Hepatocyte (in vitro differentiated cells): ENCODE data around the gene NRF1. TPM values are rescaled to one million over a fixed set of nuclear protein-coding genes. Genes with fewer than 3 reads are reported as not detected.

ENCODE experiments used
- DNase-seq: peaks from one replicate; pipeline ENCODE4 v3.0.0-alpha.2; 2016; ENCODE audit warnings: low spot score
- H2AFZ ChIP-seq: fragments of 200-600 bp; sonication (generic); 2 replicates; pipeline ENCODE4 v1.6.0; 2016; ENCODE audit warnings: antibody characterized with exemption, mild to moderate bottlenecking
- H3K27ac ChIP-seq: fragments of 200-600 bp; sonication (generic); 2 replicates; pipeline ENCODE4 v1.5.1; 2016; ENCODE audit warnings: mild to moderate bottlenecking
- H3K27me3 ChIP-seq: fragments of 200-600 bp; sonication (generic); 2 replicates; pipeline ENCODE4 v1.6.1; 2016
- H3K36me3 ChIP-seq: fragments of 200-600 bp; sonication (generic); replicated peaks from 2 replicates; pipeline ENCODE4 v1.5.1; 2016; ENCODE audit warnings: low read depth; ENCODE audit not compliant: insufficient read depth
- H3K4me1 ChIP-seq: fragments of 200-600 bp; sonication (generic); 2 replicates; pipeline ENCODE4 v1.5.1; 2016; ENCODE audit warnings: mild to moderate bottlenecking, moderate library complexity; ENCODE audit not compliant: insufficient read depth
- H3K4me2 ChIP-seq: fragments of 200-600 bp; sonication (generic); 2 replicates; pipeline ENCODE4 v1.6.0; 2016
- H3K4me3 ChIP-seq: fragments of 200-600 bp; sonication (generic); 2 replicates; pipeline ENCODE4 v1.5.1; 2016; ENCODE audit warnings: mild to moderate bottlenecking
- H3K79me2 ChIP-seq: fragments of 200-600 bp; sonication (generic); 2 replicates; pipeline ENCODE4 v1.6.0; 2017; ENCODE audit warnings: mild to moderate bottlenecking
- H3K9me2 ChIP-seq: fragments of 200-600 bp; sonication (generic); replicated peaks from 2 replicates; pipeline ENCODE4 v1.6.0; 2017; ENCODE audit warnings: mild to moderate bottlenecking; ENCODE audit not compliant: insufficient read depth
- H3K9me3 ChIP-seq: fragments of 200-600 bp; sonication (generic); 2 replicates; pipeline ENCODE4 v1.5.1; 2016; ENCODE audit warnings: low read depth, mild to moderate bottlenecking
- H4K20me1 ChIP-seq: fragments of 200-600 bp; sonication (generic); 2 replicates; pipeline ENCODE4 v1.6.0; 2016; ENCODE audit warnings: mild to moderate bottlenecking; ENCODE audit not compliant: insufficient read depth, poor library complexity, severe bottlenecking
- CTCF ChIP-seq: fragments of 200-600 bp; sonication (generic); IDR thresholded peaks from 2 replicates; pipeline ENCODE4 v1.5.1; 2016; ENCODE audit warnings: antibody characterized with exemption, mild to moderate bottlenecking; ENCODE audit not compliant: poor library complexity
- EZH2 ChIP-seq: fragments of 200-600 bp; sonication (generic); IDR thresholded peaks from 2 replicates; pipeline ENCODE4 v1.6.1; 2016; ENCODE audit warnings: antibody characterized with exemption, mild to moderate bottlenecking, borderline replicate concordance
- EZH2phosphoT487 ChIP-seq: fragments of 200-600 bp; sonication (generic); IDR thresholded peaks from one replicate; pipeline ENCODE4 v1.6.1; 2018; ENCODE audit warnings: antibody characterized with exemption, mild to moderate bottlenecking, low read depth, moderate library complexity; ENCODE audit not compliant: unreplicated experiment, severe bottlenecking
- WGBS: methylation state at CpG from one replicate; pipeline ENCODE4 v1.1.6; 2016; ENCODE audit warnings: low lambda C conversion rate; ENCODE audit errors: missing lambda C conversion rate; 5-methylcytosine and 5-hydroxymethylcytosine counted together
- polyA plus RNA-seq: library from polyadenylated mRNA; unstranded; fragments of >200 nt; fragmentation: Nextera tagmentation; extraction: Ambion mirVana; gene quantifications from 2 replicates; pipeline ENCODE4 v1.2.1, GENCODE V29; 2016
- total RNA-seq: library from RNA; depleted of rRNA; stranded (reverse); fragments of >200 nt; gene quantifications from 2 replicates; pipeline ENCODE4 v1.2.3, GENCODE V29; 2014

Gene NRF1
- total and polyA plus RNA-seq, 2 experiments from 2014 or later, result 11.2 to 12.0 TPM

- no peak for DNase-seq
- Histone ChIP-seq H3K4me1 (peaks cover 14% of the 10 kb centered on the region), H3K4me2 (no peak overlapping the region), H3K27me3 (no peaks in the 10 kb centered on the region), H3K27ac (no peak overlapping the region), H4K20me1 (no peaks in the 10 kb centered on the region), H3K4me3 (no peak overlapping the region), H2AFZ (no peak overlapping the region), H3K36me3 (no peaks in the 10 kb centered on the region), H3K9me2 (no peaks in the 10 kb centered on the region), H3K9me3 (no peaks in the 10 kb centered on the region), H3K79me2 (no peaks in the 10 kb centered on the region)
- WGBS, result 96% methylated on average over 3 of the region's 3 CpGs
- TF ChIP-seq CTCF (no peak), EZH2phosphoT487 (no peak), EZH2 (no peak)
Observed at GRCh38 chr7:129750501-129750900, 139.0 kb downstream of the NRF1 start.

GRCh38 chr7:129751916-129752315 lies 140.4 kb downstream of the NRF1 start:
- WGBS, result 29% methylated on average over 1 of the region's 1 CpG
- Histone ChIP-seq H3K36me3 (no peaks in the 10 kb centered on the region), H3K4me3 (no peak overlapping the region), H3K4me2 (no peak overlapping the region), H3K27ac (no peak overlapping the region), H3K4me1 (peaks cover 3% of the 10 kb centered on the region), H3K79me2 (no peaks in the 10 kb centered on the region), H3K9me2 (no peaks in the 10 kb centered on the region), H4K20me1 (no peaks in the 10 kb centered on the region), H2AFZ (no peak overlapping the region), H3K9me3 (no peaks in the 10 kb centered on the region), H3K27me3 (no peaks in the 10 kb centered on the region)
- TF ChIP-seq EZH2phosphoT487, result no peak
- no peak for TF ChIP-seq EZH2
- no peak for TF ChIP-seq CTCF
- DNase-seq, result no peak

GRCh38 chr7:129752760-129753159 lies 141.2 kb downstream of the NRF1 start:
- Histone ChIP-seq H2AFZ (no peak overlapping the region), H3K79me2 (no peaks in the 10 kb centered on the region), H3K36me3 (no peaks in the 10 kb centered on the region), H3K27ac (no peak overlapping the region), H3K9me3 (no peaks in the 10 kb centered on the region), H3K9me2 (no peaks in the 10 kb centered on the region), H3K4me1 (no peaks in the 10 kb centered on the region), H3K4me3 (no peak overlapping the region), H3K4me2 (no peak overlapping the region), H3K27me3 (no peaks in the 10 kb centered on the region), H4K20me1 (no peaks in the 10 kb centered on the region)
- WGBS, result 97% methylated on average over 6 of the region's 6 CpGs
- DNase-seq, result no peak
- no peak for TF ChIP-seq EZH2phosphoT487
- TF ChIP-seq CTCF, result no peak
- TF ChIP-seq EZH2, result no peak

GRCh38 chr7:129754406-129754805 lies 142.9 kb downstream of the NRF1 start:
- no peak for TF ChIP-seq EZH2phosphoT487
- no peak for TF ChIP-seq CTCF
- TF ChIP-seq EZH2, result no peak
- H3K36me3 ChIP-seq, result no peaks in the 10 kb centered on the region
- H2AFZ ChIP-seq, result no peak overlapping the region
- no peaks in the 10 kb centered on the region for H3K4me1 ChIP-seq
- 93% methylated on average over 2 of the region's 2 CpGs for WGBS
- H3K27me3 ChIP-seq, result no peaks in the 10 kb centered on the region
- no peak overlapping the region for H3K4me2 ChIP-seq
- DNase-seq, result no peak
- no peak overlapping the region for H3K27ac ChIP-seq
- H3K79me2 ChIP-seq, result no peaks in the 10 kb centered on the region
- H4K20me1 ChIP-seq, result no peaks in the 10 kb centered on the region
- no peaks in the 10 kb centered on the region for H3K9me2 ChIP-seq
- H3K4me3 ChIP-seq, result no peak overlapping the region
- no peaks in the 10 kb centered on the region for H3K9me3 ChIP-seq
